H1 (cell line): ENCODE results near the gene UBL4A. TPM values are rescaled to one million over a fixed set of nuclear protein-coding genes. Genes with fewer than 3 reads are reported as not detected.

Experiments used
- CTCF ChIA-PET: fragments of 300-600 bp; sonication (Branson Sonifier 250); formaldehyde crosslinking; loops from one replicate; lab custom pipeline; 2021; ENCODE audit not compliant: partially characterized antibody; lab: Charles Lee
- POLR2A ChIA-PET: fragments of 300-600 bp; sonication (Branson Sonifier 250); formaldehyde crosslinking; loops from one replicate; lab custom pipeline; 2021; ENCODE audit warnings: inconsistent platforms; ENCODE audit not compliant: partially characterized antibody; lab: Charles Lee
- DNase-seq, 2 experiments: peaks; one replicate each; pipeline versions ENCODE4 v3.0.0 to v3.0.0-alpha.2; 2010 to 2022; ENCODE audit warnings: low spot score in 2 of 2, low read depth in 1 of 2, mixed read lengths in 1 of 2
- FAIRE-seq: peaks from 2 replicates; lab custom pipeline; 2011; peaks lifted over from hg19 to GRCh38; lab: Jason Lieb, UNC
- H2AFZ ChIP-seq: 2 replicates; pipeline ENCODE4 v1.8.1; 2012; ENCODE audit warnings: low read length, inconsistent platforms
- H2AK5ac ChIP-seq: 2 replicates; pipeline ENCODE4 v1.6.1; 2013; ENCODE audit warnings: low read depth, low read length
- H2BK120ac ChIP-seq: replicated peaks from 2 replicates; pipeline ENCODE3; 2013; ENCODE audit warnings: low read depth, low read length, inconsistent platforms
- H2BK12ac ChIP-seq: 2 replicates; pipeline ENCODE4 v1.6.1; 2013; ENCODE audit warnings: low read depth, low read length
- H2BK15ac ChIP-seq: 2 replicates; pipeline ENCODE4 v1.6.1; 2013; ENCODE audit warnings: low read length
- H2BK20ac ChIP-seq: 2 replicates; pipeline ENCODE4 v1.6.1; 2013; ENCODE audit warnings: low read length
- H2BK5ac ChIP-seq: 2 replicates; pipeline ENCODE4 v1.6.1; 2013; ENCODE audit warnings: low read depth, low read length
- H3K14ac ChIP-seq: 2 replicates; pipeline ENCODE4 v1.6.1; 2013; ENCODE audit warnings: inconsistent platforms; ENCODE audit not compliant: insufficient read length
- H3K18ac ChIP-seq: 2 replicates; pipeline ENCODE4 v1.6.1; 2013; ENCODE audit warnings: low read length; ENCODE audit errors: extremely low read depth
- H3K23ac ChIP-seq: 2 replicates; pipeline ENCODE4 v1.6.1; 2013; ENCODE audit warnings: inconsistent platforms; ENCODE audit not compliant: insufficient read length
- H3K23me2 ChIP-seq: 2 replicates; pipeline ENCODE4 v1.6.1; 2013; ENCODE audit warnings: low read depth, low read length
- H3K27ac ChIP-seq: 2 replicates; pipeline ENCODE4 v1.6.1; 2011; ENCODE audit warnings: low read depth, low read length, inconsistent platforms
- H3K27me3 ChIP-seq, 4 experiments: replicated peaks in 1 of 4; 1 replicate in 1 of 4; 2 replicates in 3 of 4; pipeline versions ENCODE4 v1.6.1 to v1.8.1; 2011 to 2013; ENCODE audit warnings: low read length in 3 of 4, mild to moderate bottlenecking in 3 of 4, inconsistent platforms in 2 of 4, mixed read lengths in 2 of 4, moderate library complexity in 1 of 4; ENCODE audit not compliant: control insufficient read depth in 3 of 4, insufficient read depth in 3 of 4; ENCODE audit errors: extremely low read depth in 1 of 4
- H3K36me3 ChIP-seq, 4 experiments: 2 replicates each; pipeline versions ENCODE4 v1.6.1 to v1.8.1; 2011 to 2013; ENCODE audit warnings: mild to moderate bottlenecking in 4 of 4, low read length in 3 of 4, moderate library complexity in 2 of 4, control low read depth in 1 of 4, inconsistent platforms in 1 of 4; ENCODE audit not compliant: insufficient read depth in 4 of 4, control insufficient read depth in 2 of 4
- H3K4ac ChIP-seq: replicated peaks from 2 replicates; pipeline ENCODE3; 2013; ENCODE audit warnings: low read length, low read depth, mixed read lengths, inconsistent platforms; ENCODE audit not compliant: insufficient read length
- H3K4me1 ChIP-seq, 4 experiments: replicated peaks in 1 of 4; 1 replicate in 1 of 4; 2 replicates in 3 of 4; pipeline versions ENCODE4 v1.6.1 to v1.8.1; 2011 to 2013; ENCODE audit warnings: low read length in 3 of 4, inconsistent platforms in 2 of 4, mixed read lengths in 1 of 4; ENCODE audit not compliant: insufficient read depth in 4 of 4, control insufficient read depth in 3 of 4
- H3K4me2 ChIP-seq, 2 experiments: 2 replicates each; pipeline versions ENCODE4 v1.6.1 to v1.8.1; 2011 to 2013; ENCODE audit warnings: low read depth in 2 of 2, low read length in 2 of 2, control low read depth in 1 of 2, inconsistent platforms in 1 of 2, mild to moderate bottlenecking in 1 of 2; ENCODE audit not compliant: insufficient read depth in 1 of 2
- H3K4me3 ChIP-seq, 4 experiments: fragments of 200-600, 300-600 bp in 1 of 4; sonication (generic), shearing (Covaris generic), sonication (Bioruptor Twin) in 1 of 4; 2 replicates each; pipeline versions ENCODE4 v1.5.1 to v1.8.1; 2011 to 2016; ENCODE audit warnings: low read length in 4 of 4, low read depth in 3 of 4, control low read depth in 2 of 4, inconsistent platforms in 2 of 4, mild to moderate bottlenecking in 2 of 4, mixed read lengths in 1 of 4, moderate library complexity in 1 of 4; ENCODE audit not compliant: insufficient read depth in 2 of 4; ENCODE audit errors: extremely low read depth in 1 of 4
- H3K56ac ChIP-seq: replicated peaks from 2 replicates; pipeline ENCODE3; 2013; ENCODE audit warnings: low read depth, mild to moderate bottlenecking, mixed read lengths, low read length, inconsistent platforms; ENCODE audit not compliant: insufficient read length
- H3K79me1 ChIP-seq: 2 replicates; pipeline ENCODE4 v1.6.1; 2013; ENCODE audit warnings: low read depth, low read length, control low read depth
- H3K79me2 ChIP-seq, 2 experiments: 2 replicates each; pipeline versions ENCODE4 v1.6.1 to v1.8.1; 2012 to 2013; ENCODE audit warnings: low read length in 2 of 2, mild to moderate bottlenecking in 2 of 2, inconsistent platforms in 1 of 2; ENCODE audit not compliant: insufficient read depth in 2 of 2, control insufficient read depth in 1 of 2
- H3K9ac ChIP-seq, 4 experiments: replicated peaks in 1 of 4; 1 replicate in 1 of 4; 2 replicates in 3 of 4; pipeline versions ENCODE4 v1.6.1 to v1.8.1; 2011 to 2013; ENCODE audit warnings: low read depth in 3 of 4, low read length in 3 of 4, control low read depth in 2 of 4, mild to moderate bottlenecking in 2 of 4, moderate library complexity in 2 of 4, inconsistent platforms in 1 of 4; ENCODE audit errors: extremely low read depth in 1 of 4
- H3K9me3 ChIP-seq, 2 experiments: 2 replicates each; pipeline versions ENCODE4 v1.6.1 to v1.8.1; 2012 to 2013; ENCODE audit warnings: mild to moderate bottlenecking in 2 of 2, moderate library complexity in 2 of 2, control low read depth in 1 of 2, inconsistent platforms in 1 of 2, low read depth in 1 of 2, low read length in 1 of 2, mixed read lengths in 1 of 2; ENCODE audit not compliant: insufficient read depth in 2 of 2
- H4K20me1 ChIP-seq, 2 experiments: replicated peaks in 1 of 2; 2 replicates each; pipeline versions ENCODE3 to v1.8.1; 2011 to 2013; ENCODE audit warnings: inconsistent platforms in 2 of 2, low read length in 2 of 2, mild to moderate bottlenecking in 1 of 2; ENCODE audit not compliant: insufficient read depth in 2 of 2, control insufficient read depth in 1 of 2
- H4K5ac ChIP-seq: 2 replicates; pipeline ENCODE4 v1.6.1; 2013; ENCODE audit warnings: low read length, low read depth, mixed read lengths, inconsistent platforms; ENCODE audit not compliant: insufficient read length
- H4K8ac ChIP-seq: 2 replicates; pipeline ENCODE4 v1.8.0; 2013; ENCODE audit warnings: mild to moderate bottlenecking, moderate library complexity, low read length, inconsistent platforms; ENCODE audit not compliant: insufficient read depth; ENCODE audit errors: extremely low read depth
- H4K91ac ChIP-seq: replicated peaks from 2 replicates; pipeline ENCODE3; 2013; ENCODE audit warnings: low read length, mixed read lengths, inconsistent platforms; ENCODE audit not compliant: insufficient read length
- ASH2L ChIP-seq: fragments of 200-600, 300-600 bp; sonication (generic); IDR thresholded peaks from one replicate; pipeline ENCODE4 v1.7.1; 2017; ENCODE audit warnings: low read length
- BCL11A ChIP-seq, 2 experiments: IDR thresholded peaks; one replicate each; pipeline ENCODE4 v1.6.1; 2011; ENCODE audit warnings: low read depth in 2 of 2, low read length in 2 of 2, mild to moderate bottlenecking in 2 of 2
- BRCA1 ChIP-seq: IDR thresholded peaks from 2 replicates; pipeline ENCODE4 v1.6.1; 2012; ENCODE audit warnings: low read depth, low read length, improper control_type of control experiment
- CEBPB ChIP-seq: IDR thresholded peaks from 2 replicates; pipeline ENCODE4 v1.6.1; 2012; ENCODE audit warnings: low read depth, low read length
- CHD2 ChIP-seq: IDR thresholded peaks from 2 replicates; pipeline ENCODE4 v1.6.1; 2012; ENCODE audit warnings: low read length, improper control_type of control experiment
- HDAC2 ChIP-seq, 2 experiments: fragments of 300-600 bp in 1 of 2; sonication (generic) in 1 of 2; IDR thresholded peaks; 2 replicates each; pipeline ENCODE4 v1.6.1; 2011 to 2012; ENCODE audit warnings: low read depth in 2 of 2, low read length in 2 of 2, mild to moderate bottlenecking in 2 of 2, moderate library complexity in 2 of 2, borderline replicate concordance in 1 of 2, inconsistent platforms in 1 of 2
- JUN ChIP-seq: IDR thresholded peaks from 2 replicates; pipeline ENCODE4 v1.6.1; 2011; ENCODE audit warnings: low read depth, mild to moderate bottlenecking, improper control_type of control experiment, low read length
- KDM1A ChIP-seq: fragments of 200-600, 300-600 bp; sonication (generic); IDR thresholded peaks from 2 replicates; pipeline ENCODE4 v1.7.1; 2016; ENCODE audit warnings: mild to moderate bottlenecking, low read length, borderline replicate concordance
- PHF8 ChIP-seq: fragments of 200-600 bp; sonication (generic); conservative IDR thresholded peaks from 2 replicates; pipeline ENCODE4 v1.7.1; 2012; ENCODE audit warnings: low read depth, mild to moderate bottlenecking, inconsistent platforms, low read length, moderate library complexity
- POLR2A ChIP-seq, 2 experiments: IDR thresholded peaks; 1 replicate in 1 of 2; 2 replicates in 1 of 2; pipeline ENCODE4 v1.6.1; 2011; ENCODE audit warnings: low read depth in 2 of 2, low read length in 2 of 2, mild to moderate bottlenecking in 2 of 2; ENCODE audit errors: control extremely low read depth in 1 of 2
- POLR2AphosphoS5 ChIP-seq: IDR thresholded peaks from 2 replicates; pipeline ENCODE4 v1.6.1; 2011; ENCODE audit warnings: low read depth, low read length
- RNF2 ChIP-seq: fragments of 200-900, 300-1000 bp; sonication (generic); IDR thresholded peaks from 2 replicates; pipeline ENCODE4 v1.7.1; 2016; ENCODE audit warnings: borderline replicate concordance, low read depth, mild to moderate bottlenecking, antibody characterized with exemption, low read length; ENCODE audit not compliant: poor library complexity, severe bottlenecking; ENCODE audit errors: missing control alignments
- SP4 ChIP-seq: IDR thresholded peaks from 2 replicates; pipeline ENCODE4 v1.6.1; 2012; ENCODE audit warnings: low read length, inconsistent platforms
- TAF7 ChIP-seq: optimal IDR thresholded peaks from 2 replicates; pipeline ENCODE3; 2011; ENCODE audit warnings: low read depth, mild to moderate bottlenecking, inconsistent platforms, low read length, moderate library complexity, borderline replicate concordance
- TCF12 ChIP-seq: IDR thresholded peaks from 2 replicates; pipeline ENCODE4 v1.6.1; 2011; ENCODE audit warnings: low read depth, mild to moderate bottlenecking, low read length
- WGBS, 2 experiments: shearing (Covaris generic) in 1 of 2; methylation state at CpG; one replicate each; pipeline versions ENCODE4 v1.1.6 to v1.1.7; 2013 to 2015; ENCODE audit warnings: low lambda C conversion rate in 2 of 2, mixed read lengths in 2 of 2, inconsistent platforms in 1 of 2, low coverage in 1 of 2, missing lambda C conversion rate in 1 of 2; ENCODE audit not compliant: insufficient replicate concordance in 2 of 2, insufficient coverage in 1 of 2, insufficient read length in 1 of 2; ENCODE audit errors: extremely low coverage in 1 of 2, missing lambda C conversion rate in 1 of 2; 5-methylcytosine and 5-hydroxymethylcytosine counted together
- polyA plus RNA-seq, 7 experiments: library from polyadenylated mRNA; depleted of rRNA in 3 of 7; stranded (reverse) in 5 of 7; unstranded in 2 of 7; fragments of >200 nt in 5 of 7; fragments of 200-250 nt in 2 of 7; gene quantifications; 1 replicate in 5 of 7; 2 replicates in 1 of 7; 4 replicates in 1 of 7; pipeline versions ENCODE4 v1.2.1 to v1.2.3, GENCODE V29; 2011 to 2013; ENCODE audit warnings: missing spikeins in 2 of 7, mixed read lengths in 2 of 7
- total RNA-seq: library from RNA; stranded (reverse); fragmentation: NEBNext Ultra II Directional; extraction: Animal tissue kit (Norgen Biotek cat#: 25700); gene quantifications from 2 replicates; pipeline ENCODE4 v1.2.1, GENCODE V29; 2021

UBL4A gene
- total and polyA plus RNA-seq, 2 of the 8 experiments (the other 6 are each of a cell fraction or from before 2014, with no cell fraction given), result 23.1 to 31.7 TPM

GRCh38 chrX:154511761-154512160, 25.3 kb upstream of the UBL4A start:
- Histone ChIP-seq H4K20me1 (no peaks in the 10 kb centered on the region), H3K36me3 (no peaks in the 10 kb centered on the region), H2BK12ac (no peak overlapping the region), H2BK20ac (no peak overlapping the region), H4K91ac (no peak overlapping the region), H3K4me2 (no peak overlapping the region), H2BK120ac (no peak overlapping the region), H3K23me2 (peaks cover 6% of the 10 kb centered on the region), H3K23ac (no peak overlapping the region), H2BK15ac (no peak overlapping the region), H3K9me3 (no peaks in the 10 kb centered on the region), H3K79me2 (no peaks in the 10 kb centered on the region), H3K79me1 (no peaks in the 10 kb centered on the region), H3K4ac (no peak overlapping the region), H4K5ac (no peak overlapping the region), H3K27me3 (no peaks in the 10 kb centered on the region), H3K27ac (no peak overlapping the region), H3K14ac (no peak overlapping the region), H3K4me3 (no peak overlapping the region), H3K56ac (no peak overlapping the region), H2BK5ac (no peak overlapping the region), H3K9ac (no peak overlapping the region), H2AK5ac (no peak overlapping the region), H4K8ac (no peak overlapping the region), H3K4me1 (no peaks in the 10 kb centered on the region), H3K18ac (no peak overlapping the region), H2AFZ (no peak overlapping the region)
- ChIA-PET POLR2A (no interaction called here), CTCF (no interaction called here)
- no peak for DNase-seq
- no peak for TF ChIP-seq BRCA1
- TF ChIP-seq JUN, result no peak
- no peak for TF ChIP-seq BCL11A (IDR thresholded peaks at IDR 0.05; ENCODE audit: low read depth in 2 of 2, low read length in 2 of 2)
- no peak for TF ChIP-seq KDM1A
- no peak for TF ChIP-seq CHD2
- TF ChIP-seq SP4, result no peak
- no peak for TF ChIP-seq POLR2AphosphoS5
- TF ChIP-seq TCF12, result no peak
- TF ChIP-seq RNF2, result no peak
- no peak for TF ChIP-seq POLR2A (IDR thresholded peaks at IDR 0.05; ENCODE audit: control extremely low read depth in 1 of 2, low read depth in 2 of 2, low read length in 2 of 2)
- no peak for TF ChIP-seq HDAC2 (IDR thresholded peaks at IDR 0.05; ENCODE audit: borderline replicate concordance in 1 of 2, low read depth in 2 of 2, low read length in 2 of 2)
- no peak for TF ChIP-seq TAF7
- TF ChIP-seq ASH2L, result no peak
- TF ChIP-seq CEBPB, result no peak
- TF ChIP-seq PHF8, result no peak
- no peak for FAIRE-seq
- WGBS, 2 experiments, result 94% methylated on average over 7 of the region's 12 CpGs; no CpG with 5 or more reads in 1 of the 2 experiments
